ENCODE measurements around the gene RNF213. TPM values are rescaled to one million over a fixed set of nuclear protein-coding genes. Genes with fewer than 3 reads are reported as not detected.
A peak's percentile ranks its signal among the peaks of the same experiment; 100 is the strongest.

The RNF213 gene
- total RNA-seq, 1 donor from 2014 or later = 29.6 TPM

- Mint-ChIP-seq H3K36me3 (ENCODE audit: low read depth) (no peaks in the 10 kb centered on the region), H3K27me3 (ENCODE audit: low read depth) (no peaks in the 10 kb centered on the region), H3K27ac (ENCODE audit: unreplicated experiment) (no peak overlapping the region), H3K9me3 (no peaks in the 10 kb centered on the region), H3K4me1 (no peaks in the 10 kb centered on the region), H3K4me3 (no peak overlapping the region)
- TF ChIP-seq CTCF (conservative IDR thresholded peaks at IDR 0.05) = no peak
- no peak for DNase-seq (ENCODE audit: low read depth, low spot score)
Measured at GRCh38 chr17:80248894-80249710, 11.6 kb upstream of the RNF213 start.

- no peaks in the 10 kb centered on the region for H3K9me3 Mint-ChIP-seq
- no peak for DNase-seq (ENCODE audit: low read depth, low spot score)
- H3K4me1 Mint-ChIP-seq = no peaks in the 10 kb centered on the region
- no peaks in the 10 kb centered on the region for H3K36me3 Mint-ChIP-seq (ENCODE audit: low read depth)
- no peaks in the 10 kb centered on the region for H3K27me3 Mint-ChIP-seq (ENCODE audit: low read depth)
- no peak overlapping the region for H3K27ac Mint-ChIP-seq (ENCODE audit: unreplicated experiment)
- TF ChIP-seq CTCF (conservative IDR thresholded peaks at IDR 0.05) = no peak
- no peak overlapping the region for H3K4me3 Mint-ChIP-seq
Measured at GRCh38 chr17:80251966-80252365, 8.7 kb upstream of the RNF213 start.

GRCh38 chr17:80252871-80253270 is 7.8 kb upstream of the RNF213 start:
- Mint-ChIP-seq H3K27me3 (ENCODE audit: low read depth) (no peaks in the 10 kb centered on the region), H3K9me3 (no peaks in the 10 kb centered on the region), H3K4me1 (peaks cover under 1% of the 10 kb centered on the region), H3K27ac (ENCODE audit: unreplicated experiment) (no peak overlapping the region), H3K4me3 (no peak overlapping the region), H3K36me3 (ENCODE audit: low read depth) (no peaks in the 10 kb centered on the region)
- peak; percentile 55 for TF ChIP-seq CTCF (conservative IDR thresholded peaks at IDR 0.05)
- DNase-seq (ENCODE audit: low read depth, low spot score) = peak; percentile 38

- no peak for TF ChIP-seq CTCF (conservative IDR thresholded peaks at IDR 0.05)
- Mint-ChIP-seq H3K4me1 (peaks cover 10% of the 10 kb centered on the region), H3K36me3 (ENCODE audit: low read depth) (no peaks in the 10 kb centered on the region), H3K27ac (ENCODE audit: unreplicated experiment) (peak overlapping the region; percentile 6), H3K4me3 (no peak overlapping the region), H3K9me3 (no peaks in the 10 kb centered on the region), H3K27me3 (ENCODE audit: low read depth) (peaks cover 4% of the 10 kb centered on the region)
- no peak for DNase-seq (ENCODE audit: low read depth, low spot score)
Measured at GRCh38 chr17:80253631-80254395, 6.8 kb upstream of the RNF213 start.

- H3K4me1 Mint-ChIP-seq = peaks cover 12% of the 10 kb centered on the region
- no peak for TF ChIP-seq CTCF (conservative IDR thresholded peaks at IDR 0.05)
- H3K27me3 Mint-ChIP-seq (ENCODE audit: low read depth) = peaks cover 4% of the 10 kb centered on the region
- H3K36me3 Mint-ChIP-seq (ENCODE audit: low read depth) = no peaks in the 10 kb centered on the region
- DNase-seq (ENCODE audit: low read depth, low spot score) = no peak
- H3K4me3 Mint-ChIP-seq = no peak overlapping the region
- no peaks in the 10 kb centered on the region for H3K9me3 Mint-ChIP-seq
- no peak overlapping the region for H3K27ac Mint-ChIP-seq (ENCODE audit: unreplicated experiment)
Measured at GRCh38 chr17:80254396-80255251, 6.0 kb upstream of the RNF213 start.

Measured in neural crest cell (in vitro differentiated cells).